Hematopoietic multipotent progenitor cell treated with erythropoietin and hydrocortisone succinate and interleukin-3 and kit ligand, for 8 days (in vitro differentiated cells): ENCODE data around the gene CAMK2A.

Source experiments
- DNase-seq: peaks from one replicate; pipeline ENCODE4 v3.0.0-alpha.2; 2015

Gene CAMK2A

DNA sequence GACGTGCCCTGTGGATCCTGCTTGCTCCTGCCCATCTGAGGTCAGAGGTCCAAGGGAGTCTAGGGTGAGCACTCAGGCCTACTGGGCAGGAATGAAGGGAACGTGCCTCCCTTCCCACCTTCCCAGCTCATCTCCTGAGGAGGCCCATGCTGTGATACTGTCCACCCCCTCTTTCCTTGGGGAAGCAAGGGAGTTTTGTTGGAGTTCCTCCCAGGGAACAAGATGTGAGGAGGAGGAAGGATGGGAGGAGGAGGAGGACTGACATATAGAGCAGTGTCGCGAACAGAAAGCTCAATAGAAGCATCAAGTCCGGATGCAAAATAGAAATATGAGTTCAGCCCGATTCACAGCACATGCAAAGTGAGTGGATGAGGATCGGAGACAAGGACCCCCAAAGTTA is 58.7 kb downstream of the CAMK2A start:
- no peak for DNase-seq

DNA sequence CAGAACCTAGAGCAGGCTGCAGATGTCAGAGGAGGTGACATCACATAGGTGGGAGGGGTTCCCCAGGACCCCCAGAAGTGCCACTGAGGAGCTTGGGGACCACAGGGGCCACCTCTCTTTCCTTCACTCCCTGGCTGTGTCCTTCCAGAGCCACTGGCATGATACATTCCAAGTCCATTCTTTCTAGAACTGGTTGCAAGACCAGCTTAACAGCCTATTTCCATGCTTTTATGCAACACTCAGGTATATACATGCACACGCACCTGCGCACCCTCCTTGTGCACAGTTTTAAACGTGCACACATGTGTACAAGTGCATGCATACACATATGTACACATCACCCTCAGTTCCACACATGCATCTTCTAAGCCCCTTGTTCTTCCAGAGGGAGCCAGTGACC is 60.0 kb downstream of the CAMK2A start:
- no peak for DNase-seq

GRCh38 chr5:150227606-150228273 is 61.8 kb downstream of the CAMK2A start:
- no peak for DNase-seq

- DNase-seq: no peak
Observed at GRCh38 chr5:150227036-150227435, 62.5 kb downstream of the CAMK2A start.

GRCh38 chr5:150224483-150225027 is 65.0 kb downstream of the CAMK2A start:
- no peak for DNase-seq

DNA sequence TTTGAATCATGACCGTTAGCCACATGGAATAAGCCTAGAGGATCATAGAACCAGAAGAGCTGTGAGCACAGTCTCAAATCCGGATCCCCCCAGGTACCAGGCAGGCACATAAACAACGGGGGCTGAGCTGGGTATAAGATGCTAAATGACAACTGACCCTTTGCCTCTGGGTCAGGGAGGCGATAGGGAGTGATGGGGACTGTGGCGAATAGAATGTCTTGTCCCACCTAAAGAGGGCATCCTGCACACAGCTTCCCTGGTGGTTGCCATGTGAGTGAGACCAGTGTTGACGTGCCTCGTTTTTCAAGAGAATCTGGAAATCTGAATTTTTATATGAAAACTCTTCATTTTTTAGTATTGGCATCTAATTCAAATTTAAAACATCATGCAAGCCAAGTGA is 66.1 kb downstream of the CAMK2A start:
- no peak for DNase-seq

DNA sequence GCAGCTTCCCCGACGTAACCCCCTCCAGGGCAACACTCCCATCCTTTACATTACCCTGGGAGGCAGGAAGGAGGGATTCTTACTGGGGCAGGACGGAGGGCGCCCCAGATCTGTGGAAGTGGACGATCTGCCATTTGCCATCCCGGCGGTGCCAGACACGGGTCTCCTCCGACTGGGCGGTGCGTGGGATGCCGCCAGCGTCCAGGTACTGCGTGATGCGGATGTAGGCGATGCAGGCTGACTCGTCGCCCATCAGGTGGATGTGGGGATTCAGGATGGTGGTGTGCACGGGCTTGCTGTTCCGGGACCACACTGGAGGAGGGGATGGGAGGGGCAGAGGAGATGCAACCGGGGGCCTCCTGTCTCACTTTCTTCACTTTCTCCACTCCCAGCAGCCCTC is 66.7 kb downstream of the CAMK2A start:
- no peak for DNase-seq

- DNase-seq: no peak
Observed at GRCh38 chr5:150221471-150221870, 68.1 kb downstream of the CAMK2A start.

DNA sequence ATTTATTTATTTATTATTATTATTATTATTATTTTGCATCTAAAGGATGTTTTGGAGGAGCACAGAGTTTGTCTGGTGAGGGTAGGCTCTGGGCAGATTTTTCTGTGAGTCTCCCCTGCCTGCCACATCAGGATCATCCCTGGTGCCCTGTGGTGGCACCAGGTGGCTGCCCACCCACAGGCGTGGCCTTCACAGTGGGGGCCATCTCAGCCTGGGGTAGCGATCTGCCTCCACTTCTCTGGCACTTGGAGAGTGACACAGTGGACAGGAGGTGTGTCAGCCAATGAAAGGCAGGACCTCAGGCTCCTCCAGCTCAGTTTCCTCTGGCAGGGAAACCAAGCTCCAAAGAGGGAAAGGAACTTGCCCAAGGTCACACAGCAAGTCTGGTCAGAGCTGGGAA is 69.7 kb downstream of the CAMK2A start:
- no peak for DNase-seq

DNA sequence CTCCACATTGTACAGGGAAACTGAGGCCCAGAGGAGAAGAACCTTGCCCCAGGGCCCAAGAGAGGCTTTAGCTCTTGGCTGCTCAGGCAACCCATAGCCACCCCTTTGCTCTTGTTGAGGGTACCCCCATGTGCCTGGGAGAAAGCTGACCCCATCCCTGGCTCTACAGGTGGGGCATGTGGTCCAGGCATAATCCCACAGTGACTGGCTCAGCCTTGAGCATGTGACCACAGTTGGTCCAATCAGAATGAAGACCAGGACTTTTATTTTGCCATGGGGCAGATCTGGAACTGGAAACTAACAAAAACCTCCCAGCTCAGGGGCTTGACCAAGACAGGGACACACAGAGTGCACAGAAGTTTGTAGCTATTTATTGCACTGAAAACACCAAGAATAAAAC is 70.4 kb downstream of the CAMK2A start:
- DNase-seq: no peak

- no peak for DNase-seq
Observed at GRCh38 chr5:150218693-150219035, 70.9 kb downstream of the CAMK2A start.

GRCh38 chr5:150217873-150218692 is 71.5 kb downstream of the CAMK2A start:
- peak; percentile 86 for DNase-seq

- no peak for DNase-seq
Observed at GRCh38 chr5:150217038-150217437, 72.5 kb downstream of the CAMK2A start.

- no peak for DNase-seq
Observed at GRCh38 chr5:150215979-150216944, 73.3 kb downstream of the CAMK2A start.

DNA sequence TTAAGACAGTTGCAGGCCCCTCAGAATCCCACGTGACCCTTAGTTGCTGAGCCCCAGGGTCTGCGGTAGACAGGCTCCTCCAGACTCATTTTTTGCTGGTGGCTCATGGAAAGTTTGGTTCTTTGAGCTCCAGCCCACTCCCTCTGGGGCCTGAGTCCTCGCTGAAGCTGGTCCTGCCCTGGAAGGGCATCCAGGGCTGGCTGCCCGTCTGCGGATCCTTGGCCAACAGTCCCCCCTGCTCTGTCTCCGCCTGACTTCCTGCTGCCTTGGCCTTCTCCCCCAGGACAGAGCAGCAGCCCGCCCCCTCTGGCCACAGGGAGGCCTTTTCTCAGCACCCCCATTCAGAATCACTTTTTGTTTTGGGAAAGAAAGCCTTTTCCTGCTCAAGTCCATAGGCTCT is 75.3 kb downstream of the CAMK2A start:
- no peak for DNase-seq

GRCh38 chr5:150213530-150213929 is 76.0 kb downstream of the CAMK2A start:
- DNase-seq: no peak

- no peak for DNase-seq
Observed at GRCh38 chr5:150211156-150212030, 78.2 kb downstream of the CAMK2A start.

DNA sequence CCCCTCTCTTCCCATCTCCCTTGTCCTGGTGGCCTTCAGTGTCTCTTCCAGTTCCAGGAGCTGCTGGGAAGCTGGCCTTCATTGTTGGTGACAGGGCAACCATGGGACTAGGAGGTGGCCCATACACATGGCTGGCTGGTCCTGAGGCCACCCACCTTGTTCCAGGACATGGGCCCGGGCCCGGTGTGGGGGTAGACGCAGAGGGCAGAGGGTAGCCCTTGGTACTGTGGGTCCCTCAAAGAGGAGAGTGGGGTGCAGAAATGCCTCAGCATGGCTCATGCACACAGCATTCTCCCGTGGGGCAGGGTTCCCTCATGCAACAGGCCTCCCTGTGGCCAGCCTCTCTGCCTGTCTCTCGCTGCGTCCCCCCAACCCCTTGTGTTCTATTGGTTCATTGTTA is 78.9 kb downstream of the CAMK2A start:
- no peak for DNase-seq

- no peak for DNase-seq
Observed at GRCh38 chr5:150209099-150209635, 80.4 kb downstream of the CAMK2A start.

- no peak for DNase-seq
Observed at GRCh38 chr5:150208187-150209098, 81.1 kb downstream of the CAMK2A start.

DNA sequence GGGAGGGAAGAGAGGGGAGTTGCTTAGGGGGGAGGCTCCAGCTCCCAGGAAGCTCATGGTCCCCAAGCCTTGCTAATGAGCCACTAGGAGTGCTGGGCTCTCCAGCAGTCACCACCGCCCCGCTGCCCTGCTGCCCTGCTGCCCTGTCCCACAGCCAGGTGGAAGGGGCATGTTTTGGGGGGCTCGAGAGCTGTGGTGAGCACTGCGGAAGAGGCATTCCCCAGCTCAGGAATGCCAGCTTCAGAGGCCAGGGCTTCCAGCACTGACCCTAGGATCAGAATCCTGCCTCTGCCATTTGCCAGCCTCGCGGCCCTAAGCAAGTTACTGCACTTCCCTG is 82.8 kb downstream of the CAMK2A start:
- no peak for DNase-seq
